Measurements from ENCODE around the gene RBPJ.

The RBPJ gene

DNA sequence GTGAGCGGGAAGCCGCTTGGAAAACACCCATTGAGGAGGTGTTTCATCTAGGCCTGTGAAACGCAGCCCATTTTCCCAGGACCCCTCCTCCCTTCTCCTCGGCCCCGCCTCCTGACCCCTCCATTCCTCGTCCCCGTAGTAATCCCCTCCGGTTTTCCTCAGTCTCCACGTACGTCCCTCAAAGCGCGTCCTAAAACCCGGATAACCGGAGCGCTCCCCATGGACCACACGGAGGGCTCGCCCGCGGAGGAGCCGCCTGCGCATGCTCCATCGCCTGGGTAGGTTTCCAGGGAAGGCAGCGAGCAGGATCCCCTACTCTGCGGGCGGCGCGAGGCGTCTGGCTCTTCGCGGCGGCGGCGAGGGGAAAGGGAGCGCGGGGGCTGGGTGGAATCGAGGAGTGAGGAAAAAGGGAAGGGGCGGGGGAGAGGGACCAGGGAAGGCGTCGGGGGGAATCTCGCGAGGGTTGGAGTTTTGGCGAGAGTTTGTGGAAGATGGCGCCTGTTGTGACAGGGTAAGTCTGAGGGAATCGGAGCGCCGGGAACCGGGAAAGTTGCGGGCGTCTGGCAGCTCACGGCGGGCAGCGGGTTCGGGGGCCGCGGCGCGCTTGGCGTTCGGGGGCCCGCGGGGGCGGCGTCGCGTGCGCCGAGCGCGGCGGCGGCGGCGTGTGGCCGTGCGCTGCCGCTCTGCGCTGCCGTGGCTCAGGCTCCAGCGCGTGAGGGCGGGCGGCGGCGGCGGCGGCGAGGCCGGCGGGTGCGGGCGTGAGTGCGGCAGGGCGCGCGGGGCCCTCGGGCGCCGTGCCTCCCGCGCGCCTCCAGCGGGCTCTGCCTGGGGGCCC, at the start of gene RBPJ:
Gene RBPJ, plus strand, starts transcription at position 477 of the 835 bp plus-strand sequence. Its CDS starts 15 bp downstream, at position 492.
- peak in 3 of 4 experiments; percentile 59 to 81 (median 66) for DNase-seq (ENCODE audit: low read depth in 4 of 4, low spot score in 1 of 4)

DNA sequence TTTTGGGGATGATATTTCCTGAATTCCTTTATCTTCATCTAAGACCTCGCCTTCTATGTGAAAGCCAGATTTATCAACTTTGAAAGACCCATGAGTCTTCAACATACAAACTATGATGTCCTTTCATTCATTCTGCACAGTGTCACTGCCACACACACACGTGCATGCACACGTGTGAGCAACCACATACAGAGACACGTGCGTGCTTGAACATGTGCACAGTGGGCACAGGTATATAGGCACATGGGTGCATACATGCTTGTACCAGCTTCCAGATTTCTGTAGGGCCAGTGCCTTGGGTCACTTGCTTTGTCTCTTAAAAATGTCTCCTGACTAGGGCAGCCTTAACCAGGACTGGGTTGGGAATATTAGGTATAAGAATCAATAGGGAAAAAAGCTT, 49.1 kb upstream of the RBPJ start:
- no peak for DNase-seq (ENCODE audit: low read depth in 4 of 4, low spot score in 1 of 4)

GRCh38 chr4:26272654-26273615, 47.9 kb upstream of the RBPJ start:
- DNase-seq (ENCODE audit: low read depth in 4 of 4, low spot score in 1 of 4), result no peak

DNA sequence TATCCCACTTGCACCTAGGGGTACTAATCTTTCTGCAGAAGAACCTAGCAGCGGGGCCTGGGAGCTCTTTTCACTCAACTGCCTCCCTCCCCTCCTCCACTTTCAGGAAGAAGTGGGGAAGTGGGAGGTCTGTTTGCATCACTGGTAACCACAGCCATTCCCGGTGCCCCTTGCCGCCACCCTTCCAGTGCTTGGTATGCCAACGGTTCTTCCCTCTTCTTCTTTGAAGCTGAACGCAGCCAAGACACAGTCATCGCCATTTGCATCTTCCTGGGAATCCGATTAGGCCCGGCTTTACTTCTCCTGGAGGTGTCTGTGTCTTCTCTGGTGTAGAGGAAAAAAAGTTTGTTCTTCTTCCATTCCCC, 47.2 kb upstream of the RBPJ start:
- DNase-seq (ENCODE audit: low read depth in 4 of 4, low spot score in 1 of 4), result no peak

DNA sequence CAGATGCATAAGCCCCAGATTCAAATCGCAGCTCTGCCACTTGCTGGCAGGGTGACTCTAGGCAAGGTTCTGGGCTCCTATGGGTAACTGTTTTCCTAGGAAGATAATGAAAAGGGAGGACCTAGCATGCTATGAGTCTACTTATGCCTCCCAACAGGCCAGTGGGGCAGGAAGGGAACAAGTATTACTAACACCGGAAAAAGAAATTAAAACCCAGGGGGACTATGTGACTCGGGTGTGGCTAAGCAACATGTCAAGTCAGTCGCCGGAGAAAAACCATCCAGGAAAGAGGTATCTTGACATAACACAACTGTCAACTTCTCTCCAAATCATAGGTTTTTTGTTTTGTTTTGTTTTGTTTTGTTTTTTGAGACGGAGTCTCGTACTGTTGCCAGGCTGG, 45.5 kb upstream of the RBPJ start:
- no peak for DNase-seq (ENCODE audit: low read depth in 4 of 4, low spot score in 1 of 4)

- no peak for DNase-seq (ENCODE audit: low read depth in 4 of 4, low spot score in 1 of 4)
Observed at GRCh38 chr4:26279446-26279845, 41.4 kb upstream of the RBPJ start.

DNA sequence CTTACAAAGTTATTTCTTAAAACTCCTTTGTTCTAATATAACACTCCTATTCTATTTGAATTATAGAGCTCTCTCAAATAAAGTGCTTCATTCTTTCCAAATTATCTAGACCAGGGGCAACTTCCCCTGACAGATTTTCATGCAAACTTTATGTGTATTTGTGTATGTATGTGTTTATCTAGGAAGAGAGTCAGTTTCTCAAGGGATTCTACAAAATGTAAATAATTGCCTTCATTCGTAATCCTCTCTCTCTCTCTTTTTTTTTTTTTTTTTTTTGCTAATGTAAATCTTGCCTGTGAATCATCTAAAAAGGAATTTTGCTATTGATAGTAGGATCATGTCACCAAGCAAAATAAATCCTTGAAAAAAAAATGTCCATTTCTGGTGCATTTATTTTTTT, 38.9 kb upstream of the RBPJ start:
- DNase-seq (ENCODE audit: low read depth in 4 of 4, low spot score in 1 of 4), result no peak

GRCh38 chr4:26284536-26284935, 36.3 kb upstream of the RBPJ start:
- DNase-seq (ENCODE audit: low read depth in 4 of 4, low spot score in 1 of 4), result no peak

GRCh38 chr4:26285272-26285671, 35.5 kb upstream of the RBPJ start:
- no peak for DNase-seq (ENCODE audit: low read depth in 4 of 4, low spot score in 1 of 4)

DNA sequence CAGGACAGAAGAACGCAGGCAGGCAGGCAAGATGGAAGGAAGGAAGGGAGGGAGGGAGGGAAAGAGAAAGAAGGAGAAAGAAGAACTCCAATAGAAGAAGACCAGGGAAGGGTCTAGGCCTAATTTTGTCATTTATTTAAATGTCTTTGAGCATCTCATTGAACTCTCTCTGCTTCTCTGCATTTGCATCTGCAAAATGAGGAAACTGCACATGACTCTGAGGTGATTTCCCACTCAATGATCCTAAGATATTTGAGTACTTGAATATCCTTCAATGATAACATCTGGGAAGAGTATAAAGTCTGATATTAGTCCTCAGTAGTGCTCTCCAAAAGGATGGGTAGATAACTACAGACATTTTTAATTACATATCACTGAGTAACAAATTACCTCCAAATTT, 33.1 kb upstream of the RBPJ start:
- no peak for DNase-seq (ENCODE audit: low read depth in 4 of 4, low spot score in 1 of 4)

GRCh38 chr4:26288355-26288909, 32.4 kb upstream of the RBPJ start:
- no peak for DNase-seq (ENCODE audit: low read depth in 4 of 4, low spot score in 1 of 4)

DNA sequence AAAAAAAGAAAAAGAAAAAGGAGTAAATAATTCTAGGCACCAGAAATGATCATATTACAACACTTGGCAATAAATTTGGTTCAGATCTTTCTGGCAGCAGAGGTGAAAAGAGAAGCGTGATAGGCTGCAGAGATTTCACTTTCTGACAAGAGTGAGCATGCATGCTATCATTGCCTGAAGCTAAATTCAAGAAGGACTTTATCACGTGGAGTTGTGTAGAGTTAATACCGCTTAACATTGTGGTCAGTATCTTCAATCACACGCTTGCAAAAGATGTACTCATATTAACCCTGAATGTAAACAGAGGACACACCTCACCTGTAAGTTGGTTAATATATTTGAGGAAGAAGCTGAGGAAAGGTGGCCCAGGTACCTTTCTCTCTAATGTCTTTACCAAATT, 31.4 kb upstream of the RBPJ start:
- no peak for DNase-seq (ENCODE audit: low read depth in 4 of 4, low spot score in 1 of 4)

- no peak for DNase-seq (ENCODE audit: low read depth in 4 of 4, low spot score in 1 of 4)
Observed at GRCh38 chr4:26290321-26290720, 30.5 kb upstream of the RBPJ start.

DNA sequence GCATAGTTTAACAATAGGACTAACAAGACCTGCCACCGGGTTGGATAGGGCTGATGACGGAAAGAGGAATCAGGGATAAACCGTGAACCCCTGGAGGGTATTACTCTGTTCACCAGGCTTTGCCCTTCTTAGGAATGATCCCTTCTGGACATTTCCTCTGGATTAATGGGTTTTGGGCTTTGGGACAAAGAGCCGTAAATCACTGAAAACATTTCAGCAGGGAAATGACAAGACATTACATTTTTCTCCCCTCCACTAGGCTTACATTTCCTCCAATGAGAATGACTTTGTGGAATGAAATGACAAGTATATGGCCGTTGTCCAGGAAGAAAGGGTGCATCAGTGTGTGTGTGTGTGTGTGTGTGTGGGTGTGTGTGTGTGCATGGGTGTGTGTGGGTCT, 25.9 kb upstream of the RBPJ start:
- DNase-seq (ENCODE audit: low read depth in 4 of 4, low spot score in 1 of 4), result no peak

DNA sequence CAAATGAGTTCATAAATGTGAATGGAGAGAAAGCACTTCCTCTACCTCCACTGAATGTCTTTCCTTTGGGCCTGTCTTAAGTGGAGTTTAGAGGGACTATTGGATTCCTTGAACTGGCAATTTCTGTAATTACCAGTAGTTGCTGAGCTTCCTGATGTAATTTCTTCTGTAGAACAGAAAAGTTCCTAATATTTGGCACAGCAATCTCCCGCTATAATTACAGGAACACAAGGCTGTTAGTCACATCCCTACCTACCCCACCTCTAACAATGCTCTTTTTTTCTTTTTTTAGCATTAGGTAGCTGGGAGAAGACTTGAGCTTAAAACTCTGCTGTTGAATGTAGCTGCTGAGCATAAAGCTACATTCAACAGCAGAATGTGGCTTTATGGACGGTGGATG, 24.8 kb upstream of the RBPJ start:
- DNase-seq (ENCODE audit: low read depth in 4 of 4, low spot score in 1 of 4), result no peak

GRCh38 chr4:26296514-26296913, 24.3 kb upstream of the RBPJ start:
- DNase-seq (ENCODE audit: low read depth in 4 of 4, low spot score in 1 of 4), result no peak

DNA sequence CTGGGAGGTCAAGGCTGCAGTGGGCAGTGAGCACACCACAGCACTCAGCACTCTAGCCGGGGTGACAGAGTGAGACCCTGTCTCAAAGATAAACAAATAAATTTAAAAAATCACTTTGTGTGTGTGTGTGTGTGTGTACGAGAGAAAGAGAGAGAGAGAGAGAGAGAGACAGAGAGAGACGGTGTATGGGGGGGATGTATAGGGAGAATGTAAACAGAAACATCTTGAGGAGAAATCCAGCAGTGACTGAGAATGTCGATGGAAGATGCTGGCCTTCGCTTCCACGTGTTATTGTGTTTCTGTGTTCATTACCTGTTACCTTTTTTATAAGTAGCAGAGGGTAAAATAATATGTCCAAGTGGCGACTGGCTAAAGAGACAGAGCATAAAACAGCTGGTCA, 23.6 kb upstream of the RBPJ start:
- no peak for DNase-seq (ENCODE audit: low read depth in 4 of 4, low spot score in 1 of 4)

- DNase-seq (ENCODE audit: low read depth in 4 of 4, low spot score in 1 of 4), result no peak
Observed at GRCh38 chr4:26298198-26298947, 22.4 kb upstream of the RBPJ start.

DNA sequence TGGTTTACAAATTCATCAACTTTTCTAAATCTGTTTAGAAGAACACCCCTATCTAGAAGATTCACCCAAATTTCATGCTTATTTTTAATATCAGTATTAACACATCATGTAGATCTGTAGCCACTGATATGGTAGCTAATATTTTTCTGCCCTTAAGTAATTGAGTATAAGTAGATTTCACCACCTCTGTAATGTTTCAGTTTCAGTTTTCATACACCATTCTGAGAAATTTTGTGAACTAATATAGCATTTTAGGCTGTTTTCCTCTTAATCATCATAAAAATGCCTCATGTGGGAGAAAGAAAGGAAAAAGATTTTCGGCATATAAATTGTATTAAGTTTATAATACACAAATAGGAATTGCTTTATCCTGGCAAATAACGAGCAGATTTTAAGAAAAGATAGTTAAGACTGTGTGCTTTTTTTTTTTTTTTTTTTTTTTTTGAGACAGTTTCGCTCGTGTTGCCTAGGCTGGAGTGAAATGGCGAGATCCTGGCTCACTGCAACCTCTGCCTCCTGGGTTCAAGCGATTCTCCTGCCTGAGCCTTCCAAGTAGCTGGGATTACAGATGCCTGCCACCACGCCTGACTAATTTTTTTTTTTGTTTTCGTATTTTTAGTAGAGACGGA, 21.4 kb upstream of the RBPJ start:
- no peak for DNase-seq (ENCODE audit: low read depth in 4 of 4, low spot score in 1 of 4)
